NCI-H446 treated with DMSO at 0.1 percent for 48 hours (cell line): Measurements from ENCODE around the gene NRF1.

Source experiments
- DNase-seq: peaks from one replicate; lab custom pipeline; 2025; lab: John Stamatoyannopoulos, UW

The NRF1 gene

GRCh38 chr7:129804111-129804889 lies 192.8 kb downstream of the NRF1 start:
- DNase-seq, result no peak

DNA sequence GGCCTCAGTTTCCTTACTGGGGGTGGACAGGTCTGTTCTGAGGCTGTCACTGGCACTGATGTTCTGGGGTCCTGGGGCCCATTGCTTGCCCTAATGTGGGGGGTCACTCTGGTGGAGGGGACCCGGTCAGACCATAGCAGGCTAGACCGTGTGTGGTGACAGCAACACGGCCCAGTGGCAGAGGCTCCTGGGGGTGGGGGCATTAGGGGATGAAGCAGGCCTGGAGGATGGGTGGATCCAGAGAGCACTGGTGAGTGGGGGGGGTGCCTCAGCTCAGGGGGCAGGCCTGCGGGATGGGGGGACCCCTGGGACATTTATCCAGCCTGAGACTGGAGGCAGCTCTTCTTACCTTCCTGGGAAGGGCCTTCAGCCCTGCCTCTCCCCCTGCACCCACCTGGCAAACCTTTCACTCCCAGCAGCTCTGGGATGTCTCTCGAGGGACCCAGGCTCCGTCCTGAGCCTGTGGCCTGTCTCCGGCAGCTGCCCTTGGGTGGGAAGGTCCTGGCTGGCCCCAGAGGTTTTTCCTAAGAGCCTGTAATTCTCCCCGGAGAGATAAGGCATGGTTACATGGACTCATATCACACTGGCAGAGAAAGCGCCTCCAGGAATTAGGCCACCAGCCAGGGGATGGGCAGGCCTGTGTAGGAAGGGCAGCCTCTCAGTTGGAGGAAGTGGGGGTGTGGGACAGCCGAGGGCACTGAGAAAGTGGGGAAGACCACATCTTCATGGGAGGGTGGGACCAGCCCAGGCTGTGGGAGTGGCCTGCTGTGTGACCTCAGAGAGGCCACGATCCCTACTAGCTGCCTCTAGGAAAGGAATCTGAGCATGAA lies 193.6 kb downstream of the NRF1 start:
- no peak for DNase-seq
